H1 (cell line): ENCODE data around the gene BTBD1. TPM values are rescaled to one million over a fixed set of nuclear protein-coding genes. Genes with fewer than 3 reads are reported as not detected.

ENCODE experiments used
- CTCF ChIA-PET: fragments of 300-600 bp; sonication (Branson Sonifier 250); formaldehyde crosslinking; loops from one replicate; lab custom pipeline; 2021; ENCODE audit not compliant: partially characterized antibody; lab: Charles Lee
- POLR2A ChIA-PET: fragments of 300-600 bp; sonication (Branson Sonifier 250); formaldehyde crosslinking; loops from one replicate; lab custom pipeline; 2021; ENCODE audit warnings: inconsistent platforms; ENCODE audit not compliant: partially characterized antibody; lab: Charles Lee
- DNase-seq, 2 experiments: peaks; one replicate each; pipeline versions ENCODE4 v3.0.0 to v3.0.0-alpha.2; 2010 to 2022; ENCODE audit warnings: low spot score in 2 of 2, low read depth in 1 of 2, mixed read lengths in 1 of 2
- FAIRE-seq: peaks from 2 replicates; lab custom pipeline; 2011; peaks lifted over from hg19 to GRCh38; lab: Jason Lieb, UNC
- H2AFZ ChIP-seq: 2 replicates; pipeline ENCODE4 v1.8.1; 2012; ENCODE audit warnings: low read length, inconsistent platforms
- H2AK5ac ChIP-seq: 2 replicates; pipeline ENCODE4 v1.6.1; 2013; ENCODE audit warnings: low read depth, low read length
- H2BK120ac ChIP-seq: replicated peaks from 2 replicates; pipeline ENCODE3; 2013; ENCODE audit warnings: low read depth, low read length, inconsistent platforms
- H2BK12ac ChIP-seq: 2 replicates; pipeline ENCODE4 v1.6.1; 2013; ENCODE audit warnings: low read depth, low read length
- H2BK15ac ChIP-seq: 2 replicates; pipeline ENCODE4 v1.6.1; 2013; ENCODE audit warnings: low read length
- H2BK20ac ChIP-seq: 2 replicates; pipeline ENCODE4 v1.6.1; 2013; ENCODE audit warnings: low read length
- H2BK5ac ChIP-seq: 2 replicates; pipeline ENCODE4 v1.6.1; 2013; ENCODE audit warnings: low read depth, low read length
- H3K14ac ChIP-seq: 2 replicates; pipeline ENCODE4 v1.6.1; 2013; ENCODE audit warnings: inconsistent platforms; ENCODE audit not compliant: insufficient read length
- H3K18ac ChIP-seq: 2 replicates; pipeline ENCODE4 v1.6.1; 2013; ENCODE audit warnings: low read length; ENCODE audit errors: extremely low read depth
- H3K23ac ChIP-seq: 2 replicates; pipeline ENCODE4 v1.6.1; 2013; ENCODE audit warnings: inconsistent platforms; ENCODE audit not compliant: insufficient read length
- H3K23me2 ChIP-seq: 2 replicates; pipeline ENCODE4 v1.6.1; 2013; ENCODE audit warnings: low read depth, low read length
- H3K27ac ChIP-seq: 2 replicates; pipeline ENCODE4 v1.6.1; 2011; ENCODE audit warnings: low read depth, low read length, inconsistent platforms
- H3K27me3 ChIP-seq, 4 experiments: replicated peaks in 1 of 4; 1 replicate in 1 of 4; 2 replicates in 3 of 4; pipeline versions ENCODE4 v1.6.1 to v1.8.1; 2011 to 2013; ENCODE audit warnings: low read length in 3 of 4, mild to moderate bottlenecking in 3 of 4, inconsistent platforms in 2 of 4, mixed read lengths in 2 of 4, moderate library complexity in 1 of 4; ENCODE audit not compliant: control insufficient read depth in 3 of 4, insufficient read depth in 3 of 4; ENCODE audit errors: extremely low read depth in 1 of 4
- H3K36me3 ChIP-seq, 4 experiments: 2 replicates each; pipeline versions ENCODE4 v1.6.1 to v1.8.1; 2011 to 2013; ENCODE audit warnings: mild to moderate bottlenecking in 4 of 4, low read length in 3 of 4, moderate library complexity in 2 of 4, control low read depth in 1 of 4, inconsistent platforms in 1 of 4; ENCODE audit not compliant: insufficient read depth in 4 of 4, control insufficient read depth in 2 of 4
- H3K4ac ChIP-seq: replicated peaks from 2 replicates; pipeline ENCODE3; 2013; ENCODE audit warnings: low read length, low read depth, mixed read lengths, inconsistent platforms; ENCODE audit not compliant: insufficient read length
- H3K4me1 ChIP-seq, 4 experiments: replicated peaks in 1 of 4; 1 replicate in 1 of 4; 2 replicates in 3 of 4; pipeline versions ENCODE4 v1.6.1 to v1.8.1; 2011 to 2013; ENCODE audit warnings: low read length in 3 of 4, inconsistent platforms in 2 of 4, mixed read lengths in 1 of 4; ENCODE audit not compliant: insufficient read depth in 4 of 4, control insufficient read depth in 3 of 4
- H3K4me2 ChIP-seq, 2 experiments: 2 replicates each; pipeline versions ENCODE4 v1.6.1 to v1.8.1; 2011 to 2013; ENCODE audit warnings: low read depth in 2 of 2, low read length in 2 of 2, control low read depth in 1 of 2, inconsistent platforms in 1 of 2, mild to moderate bottlenecking in 1 of 2; ENCODE audit not compliant: insufficient read depth in 1 of 2
- H3K4me3 ChIP-seq, 4 experiments: fragments of 200-600, 300-600 bp in 1 of 4; sonication (generic), shearing (Covaris generic), sonication (Bioruptor Twin) in 1 of 4; 2 replicates each; pipeline versions ENCODE4 v1.5.1 to v1.8.1; 2011 to 2016; ENCODE audit warnings: low read length in 4 of 4, low read depth in 3 of 4, control low read depth in 2 of 4, inconsistent platforms in 2 of 4, mild to moderate bottlenecking in 2 of 4, mixed read lengths in 1 of 4, moderate library complexity in 1 of 4; ENCODE audit not compliant: insufficient read depth in 2 of 4; ENCODE audit errors: extremely low read depth in 1 of 4
- H3K56ac ChIP-seq: replicated peaks from 2 replicates; pipeline ENCODE3; 2013; ENCODE audit warnings: low read depth, mild to moderate bottlenecking, mixed read lengths, low read length, inconsistent platforms; ENCODE audit not compliant: insufficient read length
- H3K79me1 ChIP-seq: 2 replicates; pipeline ENCODE4 v1.6.1; 2013; ENCODE audit warnings: low read depth, low read length, control low read depth
- H3K79me2 ChIP-seq, 2 experiments: 2 replicates each; pipeline versions ENCODE4 v1.6.1 to v1.8.1; 2012 to 2013; ENCODE audit warnings: low read length in 2 of 2, mild to moderate bottlenecking in 2 of 2, inconsistent platforms in 1 of 2; ENCODE audit not compliant: insufficient read depth in 2 of 2, control insufficient read depth in 1 of 2
- H3K9ac ChIP-seq, 4 experiments: replicated peaks in 1 of 4; 1 replicate in 1 of 4; 2 replicates in 3 of 4; pipeline versions ENCODE4 v1.6.1 to v1.8.1; 2011 to 2013; ENCODE audit warnings: low read depth in 3 of 4, low read length in 3 of 4, control low read depth in 2 of 4, mild to moderate bottlenecking in 2 of 4, moderate library complexity in 2 of 4, inconsistent platforms in 1 of 4; ENCODE audit errors: extremely low read depth in 1 of 4
- H3K9me3 ChIP-seq, 2 experiments: 2 replicates each; pipeline versions ENCODE4 v1.6.1 to v1.8.1; 2012 to 2013; ENCODE audit warnings: mild to moderate bottlenecking in 2 of 2, moderate library complexity in 2 of 2, control low read depth in 1 of 2, inconsistent platforms in 1 of 2, low read depth in 1 of 2, low read length in 1 of 2, mixed read lengths in 1 of 2; ENCODE audit not compliant: insufficient read depth in 2 of 2
- H4K20me1 ChIP-seq, 2 experiments: replicated peaks in 1 of 2; 2 replicates each; pipeline versions ENCODE3 to v1.8.1; 2011 to 2013; ENCODE audit warnings: inconsistent platforms in 2 of 2, low read length in 2 of 2, mild to moderate bottlenecking in 1 of 2; ENCODE audit not compliant: insufficient read depth in 2 of 2, control insufficient read depth in 1 of 2
- H4K5ac ChIP-seq: 2 replicates; pipeline ENCODE4 v1.6.1; 2013; ENCODE audit warnings: low read length, low read depth, mixed read lengths, inconsistent platforms; ENCODE audit not compliant: insufficient read length
- H4K8ac ChIP-seq: 2 replicates; pipeline ENCODE4 v1.8.0; 2013; ENCODE audit warnings: mild to moderate bottlenecking, moderate library complexity, low read length, inconsistent platforms; ENCODE audit not compliant: insufficient read depth; ENCODE audit errors: extremely low read depth
- H4K91ac ChIP-seq: replicated peaks from 2 replicates; pipeline ENCODE3; 2013; ENCODE audit warnings: low read length, mixed read lengths, inconsistent platforms; ENCODE audit not compliant: insufficient read length
- BCL11A ChIP-seq, 2 experiments: IDR thresholded peaks; one replicate each; pipeline ENCODE4 v1.6.1; 2011; ENCODE audit warnings: low read depth in 2 of 2, low read length in 2 of 2, mild to moderate bottlenecking in 2 of 2
- BRCA1 ChIP-seq: IDR thresholded peaks from 2 replicates; pipeline ENCODE4 v1.6.1; 2012; ENCODE audit warnings: low read depth, low read length, improper control_type of control experiment
- CEBPB ChIP-seq: IDR thresholded peaks from 2 replicates; pipeline ENCODE4 v1.6.1; 2012; ENCODE audit warnings: low read depth, low read length
- CTCF ChIP-seq, 3 experiments: IDR thresholded peaks; 1 replicate in 2 of 3; 2 replicates in 1 of 3; pipeline versions ENCODE4 v1.5.1 to v1.6.1; 2011; ENCODE audit warnings: low read length in 3 of 3, mild to moderate bottlenecking in 3 of 3, inconsistent platforms in 2 of 3, low read depth in 1 of 3, moderate library complexity in 1 of 3; ENCODE audit not compliant: insufficient read depth in 1 of 3; ENCODE audit errors: control extremely low read depth in 1 of 3
- E2F6 ChIP-seq: IDR thresholded peaks from 2 replicates; pipeline ENCODE4 v1.6.1; 2012; ENCODE audit warnings: inconsistent platforms
- HDAC6 ChIP-seq: IDR thresholded peaks from one replicate; pipeline ENCODE4 v1.7.1; 2012; ENCODE audit warnings: low read depth, mild to moderate bottlenecking, inconsistent platforms, low read length, moderate library complexity
- NRF1 ChIP-seq: IDR thresholded peaks from 2 replicates; pipeline ENCODE4 v1.6.1; 2011; ENCODE audit warnings: mild to moderate bottlenecking, low read depth, low read length, improper control_type of control experiment
- RBBP5 ChIP-seq: IDR thresholded peaks from 2 replicates; pipeline ENCODE4 v1.7.1; 2012; ENCODE audit warnings: low read depth, mild to moderate bottlenecking, inconsistent platforms, low read length, moderate library complexity, borderline replicate concordance
- RNF2 ChIP-seq: fragments of 200-900, 300-1000 bp; sonication (generic); IDR thresholded peaks from 2 replicates; pipeline ENCODE4 v1.7.1; 2016; ENCODE audit warnings: borderline replicate concordance, low read depth, mild to moderate bottlenecking, antibody characterized with exemption, low read length; ENCODE audit not compliant: poor library complexity, severe bottlenecking; ENCODE audit errors: missing control alignments
- TAF1 ChIP-seq: IDR thresholded peaks from 2 replicates; pipeline ENCODE4 v1.6.1; 2011; ENCODE audit warnings: mild to moderate bottlenecking, low read depth, low read length
- TCF12 ChIP-seq: IDR thresholded peaks from 2 replicates; pipeline ENCODE4 v1.6.1; 2011; ENCODE audit warnings: low read depth, mild to moderate bottlenecking, low read length
- WGBS, 2 experiments: shearing (Covaris generic) in 1 of 2; methylation state at CpG; one replicate each; pipeline versions ENCODE4 v1.1.6 to v1.1.7; 2013 to 2015; ENCODE audit warnings: low lambda C conversion rate in 2 of 2, mixed read lengths in 2 of 2, inconsistent platforms in 1 of 2, low coverage in 1 of 2, missing lambda C conversion rate in 1 of 2; ENCODE audit not compliant: insufficient replicate concordance in 2 of 2, insufficient coverage in 1 of 2, insufficient read length in 1 of 2; ENCODE audit errors: extremely low coverage in 1 of 2, missing lambda C conversion rate in 1 of 2; 5-methylcytosine and 5-hydroxymethylcytosine counted together
- polyA plus RNA-seq, 7 experiments: library from polyadenylated mRNA; depleted of rRNA in 3 of 7; stranded (reverse) in 5 of 7; unstranded in 2 of 7; fragments of >200 nt in 5 of 7; fragments of 200-250 nt in 2 of 7; gene quantifications; 1 replicate in 5 of 7; 2 replicates in 1 of 7; 4 replicates in 1 of 7; pipeline versions ENCODE4 v1.2.1 to v1.2.3, GENCODE V29; 2011 to 2013; ENCODE audit warnings: missing spikeins in 2 of 7, mixed read lengths in 2 of 7
- total RNA-seq: library from RNA; stranded (reverse); fragmentation: NEBNext Ultra II Directional; extraction: Animal tissue kit (Norgen Biotek cat#: 25700); gene quantifications from 2 replicates; pipeline ENCODE4 v1.2.1, GENCODE V29; 2021

BTBD1 gene
- total and polyA plus RNA-seq, 2 of the 8 experiments (the other 6 are each of a cell fraction or from before 2014, with no cell fraction given): 18.6 to 39.5 TPM

GRCh38 chr15:83087576-83087975 is 20.5 kb upstream of the BTBD1 start:
- DNase-seq: no peak
- H3K79me2 ChIP-seq: no peaks in the 10 kb centered on the region
- H3K23me2 ChIP-seq: no peaks in the 10 kb centered on the region
- H4K8ac ChIP-seq: no peak overlapping the region
- no peak overlapping the region; a peak in 1 of 8 replicates for H3K4me3 ChIP-seq
- H2BK15ac ChIP-seq: no peak overlapping the region
- no peak overlapping the region for H4K91ac ChIP-seq
- H3K23ac ChIP-seq: no peak overlapping the region
- H2BK5ac ChIP-seq: no peak overlapping the region
- H3K14ac ChIP-seq: no peak overlapping the region
- H2BK120ac ChIP-seq: no peak overlapping the region
- 93% methylated on average over 2 of the region's 2 CpGs; no CpG with 5 or more reads in 1 of the 2 experiments for WGBS, 2 experiments
- no peak overlapping the region for H3K4ac ChIP-seq
- CTCF ChIA-PET: interaction anchor here (0.6 to 1.1 kb wide), 5 partner anchors 27 to 1933 kb away, joined by 3 to 4 read pairs (median 3); no protein-coding TSS in a partner anchor
- no peak overlapping the region for H3K9ac ChIP-seq
- no peaks in the 10 kb centered on the region for H3K36me3 ChIP-seq
- no peak overlapping the region for H3K18ac ChIP-seq
- no peaks in the 10 kb centered on the region for H3K9me3 ChIP-seq
- no peak overlapping the region for H3K56ac ChIP-seq
- H3K27ac ChIP-seq: no peak overlapping the region
- H2AFZ ChIP-seq: no peak overlapping the region
- no peak overlapping the region for H4K5ac ChIP-seq
- no peaks in the 10 kb centered on the region for H3K79me1 ChIP-seq
- H3K4me2 ChIP-seq: no peak overlapping the region
- H4K20me1 ChIP-seq: no peaks in the 10 kb centered on the region
- POLR2A ChIA-PET: no interaction called here
- no peak overlapping the region for H2BK12ac ChIP-seq
- no peaks in the 10 kb centered on the region for H3K27me3 ChIP-seq
- no peak for FAIRE-seq
- H2AK5ac ChIP-seq: no peak overlapping the region
- no peak overlapping the region for H2BK20ac ChIP-seq
- no peaks in the 10 kb centered on the region for H3K4me1 ChIP-seq
- TF ChIP-seq BRCA1 (no peak), TCF12 (no peak), BCL11A (IDR thresholded peaks at IDR 0.05; ENCODE audit: low read depth in 2 of 2, low read length in 2 of 2) (no peak), NRF1 (no peak), TAF1 (no peak), CTCF (IDR thresholded peaks at IDR 0.05; ENCODE audit: control extremely low read depth in 1 of 3, insufficient read depth in 1 of 3, low read depth in 1 of 3, low read length in 3 of 3) (no peak), RNF2 (no peak), RBBP5 (no peak), CEBPB (no peak), E2F6 (no peak), HDAC6 (no peak)
